ENCODE data around the gene TMEM207.

DNA sequence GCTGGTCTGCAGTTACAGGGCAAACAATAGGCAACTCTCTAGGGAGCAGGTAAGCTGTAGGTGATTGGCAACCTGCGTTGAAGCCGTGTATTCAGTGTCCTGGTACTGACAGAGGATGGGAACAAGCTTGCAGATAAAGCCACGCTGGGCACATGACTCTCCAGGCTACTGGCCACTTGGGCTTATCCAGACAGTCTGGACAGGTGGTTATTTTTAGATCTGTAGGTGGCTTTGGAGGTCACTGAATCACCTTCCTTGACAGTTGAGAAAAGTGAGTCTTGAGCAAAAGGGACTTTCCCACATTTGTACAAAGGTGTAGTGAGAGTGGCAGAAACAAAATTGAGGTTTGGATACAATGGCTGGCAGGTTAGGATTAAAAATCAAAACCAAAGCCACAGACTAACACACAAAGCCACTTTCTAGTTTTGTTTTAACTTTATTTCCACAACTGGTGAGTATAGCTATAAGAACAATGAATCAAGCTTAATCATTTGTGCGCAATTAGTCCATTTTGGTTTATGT lies 41.9 kb upstream of the TMEM207 start:
- TF ChIP-seq, protein P1, sequence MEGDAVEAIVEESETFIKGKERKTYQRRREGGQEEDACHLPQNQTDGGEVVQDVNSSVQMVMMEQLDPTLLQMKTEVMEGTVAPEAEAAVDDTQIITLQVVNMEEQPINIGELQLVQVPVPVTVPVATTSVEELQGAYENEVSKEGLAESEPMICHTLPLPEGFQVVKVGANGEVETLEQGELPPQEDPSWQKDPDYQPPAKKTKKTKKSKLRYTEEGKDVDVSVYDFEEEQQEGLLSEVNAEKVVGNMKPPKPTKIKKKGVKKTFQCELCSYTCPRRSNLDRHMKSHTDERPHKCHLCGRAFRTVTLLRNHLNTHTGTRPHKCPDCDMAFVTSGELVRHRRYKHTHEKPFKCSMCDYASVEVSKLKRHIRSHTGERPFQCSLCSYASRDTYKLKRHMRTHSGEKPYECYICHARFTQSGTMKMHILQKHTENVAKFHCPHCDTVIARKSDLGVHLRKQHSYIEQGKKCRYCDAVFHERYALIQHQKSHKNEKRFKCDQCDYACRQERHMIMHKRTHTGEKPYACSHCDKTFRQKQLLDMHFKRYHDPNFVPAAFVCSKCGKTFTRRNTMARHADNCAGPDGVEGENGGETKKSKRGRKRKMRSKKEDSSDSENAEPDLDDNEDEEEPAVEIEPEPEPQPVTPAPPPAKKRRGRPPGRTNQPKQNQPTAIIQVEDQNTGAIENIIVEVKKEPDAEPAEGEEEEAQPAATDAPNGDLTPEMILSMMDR (IDR thresholded peaks at IDR 0.05; ENCODE audit: insufficient read depth, low read depth, low read length), result no peak
- no peak for TF ChIP-seq EZH2 (IDR thresholded peaks at IDR 0.05; ENCODE audit: insufficient read depth, low read length)

Measured in astrocyte (in vitro differentiated cells and primary cell).